IMR-90 (cell line): Measurements from ENCODE around the gene IL11. TPM values are rescaled to one million over a fixed set of nuclear protein-coding genes. Genes with fewer than 3 reads are reported as not detected.

Experiments used
- ATAC-seq: fragments of 200-7000 bp; cut with Tn5 transposase; 2 replicates; pipeline ENCODE4 v1.9.1; 2020; ENCODE audit warnings: low read depth, mild to moderate bottlenecking, moderate library complexity
- BruUV-seq: library from RNA; stranded (reverse); fragments of 400-500 nt; replicated peaks from 2 replicates; lab custom pipeline; 2021; lab: Mats Ljungman, UMichigan
- CTCF ChIA-PET: fragments of 300-600 bp; formaldehyde crosslinking; extraction: SDS; loops from one replicate; lab custom pipeline; 2021; ENCODE audit warnings: antibody characterized with exemption; lab: Yijun Ruan, JAX
- POLR2A ChIA-PET: fragments of 300-600 bp; sonication (Branson Sonifier 250); formaldehyde crosslinking; loops from one replicate; lab custom pipeline; 2022; ENCODE audit warnings: antibody characterized with exemption; ENCODE audit not compliant: unreplicated experiment; lab: Charles Lee
- DNase-seq: peaks from one replicate; pipeline ENCODE4 v3.0.0; 2013
- H2AFZ ChIP-seq: replicated peaks from 2 replicates; pipeline ENCODE3; 2013; ENCODE audit warnings: low read length, mild to moderate bottlenecking; ENCODE audit not compliant: poor library complexity
- H2AK5ac ChIP-seq: 2 replicates; pipeline ENCODE4 v1.6.1; 2013; ENCODE audit warnings: low read depth, low read length, inconsistent platforms
- H2AK9ac ChIP-seq: replicated peaks from 2 replicates; pipeline ENCODE3; 2013; ENCODE audit warnings: mild to moderate bottlenecking, low read depth, low read length, moderate library complexity; ENCODE audit not compliant: poor library complexity
- H2BK120ac ChIP-seq: 2 replicates; pipeline ENCODE4 v1.6.1; 2013; ENCODE audit warnings: low read depth, low read length, inconsistent platforms
- H2BK15ac ChIP-seq: 3 replicates; pipeline ENCODE4 v1.6.1; 2013; ENCODE audit warnings: low read depth, low read length, inconsistent platforms
- H2BK20ac ChIP-seq: 2 replicates; pipeline ENCODE4 v1.6.1; 2013; ENCODE audit warnings: low read depth, mild to moderate bottlenecking, inconsistent platforms, low read length, moderate library complexity
- H2BK5ac ChIP-seq: 2 replicates; pipeline ENCODE4 v1.6.1; 2013; ENCODE audit warnings: mild to moderate bottlenecking, low read depth, low read length, inconsistent platforms; ENCODE audit not compliant: poor library complexity, severe bottlenecking
- H3K14ac ChIP-seq: replicated peaks from 2 replicates; pipeline ENCODE4 v1.6.1; 2013; ENCODE audit warnings: low read depth, low read length, inconsistent platforms
- H3K18ac ChIP-seq: 2 replicates; pipeline ENCODE4 v1.6.1; 2013; ENCODE audit warnings: low read depth, low read length, control low read depth
- H3K23ac ChIP-seq: 2 replicates; pipeline ENCODE4 v1.6.1; 2013; ENCODE audit warnings: low read depth, low read length, inconsistent platforms
- H3K27ac ChIP-seq: 2 replicates; pipeline ENCODE4 v1.5.1; 2013; ENCODE audit warnings: mild to moderate bottlenecking, control low read depth, low read length; ENCODE audit not compliant: insufficient read depth
- H3K27me3 ChIP-seq: 2 replicates; pipeline ENCODE4 v1.6.1; 2013; ENCODE audit warnings: low read length; ENCODE audit not compliant: control insufficient read depth, insufficient read depth
- H3K36me3 ChIP-seq: 2 replicates; pipeline ENCODE4 v1.6.1; 2013; ENCODE audit warnings: low read length, mixed read lengths; ENCODE audit not compliant: control insufficient read depth, insufficient read depth
- H3K4ac ChIP-seq: 2 replicates; pipeline ENCODE4 v1.6.1; 2013; ENCODE audit warnings: low read depth, low read length, inconsistent platforms
- H3K4me1 ChIP-seq: 2 replicates; pipeline ENCODE4 v1.6.1; 2013; ENCODE audit warnings: low read length, mixed read lengths; ENCODE audit not compliant: control insufficient read depth, insufficient read depth
- H3K4me2 ChIP-seq: 2 replicates; pipeline ENCODE4 v1.6.1; 2013; ENCODE audit warnings: low read depth, mild to moderate bottlenecking, control low read depth, low read length, moderate library complexity
- H3K4me3 ChIP-seq: 2 replicates; pipeline ENCODE4 v1.5.1; 2013; ENCODE audit warnings: low read depth, mild to moderate bottlenecking, control low read depth, low read length, moderate library complexity; ENCODE audit not compliant: insufficient read depth
- H3K56ac ChIP-seq: 2 replicates; pipeline ENCODE4 v1.6.1; 2013; ENCODE audit warnings: low read length, inconsistent platforms; ENCODE audit not compliant: insufficient read depth; ENCODE audit errors: extremely low read depth
- H3K79me1 ChIP-seq, 2 experiments: 2 replicates each; pipeline ENCODE4 v1.6.1; 2013; ENCODE audit warnings: low read length in 2 of 2, inconsistent platforms in 1 of 2, low read depth in 1 of 2
- H3K9ac ChIP-seq: 2 replicates; pipeline ENCODE4 v1.6.1; 2013; ENCODE audit warnings: low read depth, low read length, control low read depth
- H3K9me1 ChIP-seq: 2 replicates; pipeline ENCODE4 v1.6.1; 2013; ENCODE audit warnings: low read length, inconsistent platforms; ENCODE audit not compliant: insufficient read depth
- H3K9me3 ChIP-seq: 2 replicates; pipeline ENCODE4 v1.6.1; 2013; ENCODE audit warnings: low read length; ENCODE audit not compliant: control insufficient read depth, insufficient read depth
- H4K20me1 ChIP-seq: 2 replicates; pipeline ENCODE4 v1.6.1; 2013; ENCODE audit warnings: low read length, inconsistent platforms; ENCODE audit not compliant: insufficient read depth
- H4K5ac ChIP-seq: 2 replicates; pipeline ENCODE4 v1.6.1; 2013; ENCODE audit warnings: mild to moderate bottlenecking, low read depth, low read length, control low read depth
- H4K8ac ChIP-seq, 2 experiments: 2 replicates each; pipeline ENCODE4 v1.6.1; 2013; ENCODE audit warnings: low read depth in 2 of 2, low read length in 2 of 2, control low read depth in 1 of 2, inconsistent platforms in 1 of 2
- H4K91ac ChIP-seq: 2 replicates; pipeline ENCODE4 v1.6.1; 2013; ENCODE audit warnings: low read depth, low read length, inconsistent platforms; ENCODE audit not compliant: insufficient read depth
- BHLHE40 ChIP-seq: fragments of 150-350 bp; IDR thresholded peaks from 2 replicates; pipeline ENCODE4 v1.6.1; 2016; ENCODE audit warnings: mild to moderate bottlenecking, low read depth, low read length
- CEBPB ChIP-seq: IDR thresholded peaks from 2 replicates; pipeline ENCODE4 v1.6.1; 2012; ENCODE audit warnings: low read depth, low read length, improper control_type of control experiment
- CHD1 ChIP-seq: IDR thresholded peaks from 2 replicates; pipeline ENCODE4 v1.6.1; 2012; ENCODE audit warnings: low read depth, low read length, improper control_type of control experiment
- FOS ChIP-seq: fragments of 150-350 bp; IDR thresholded peaks from 2 replicates; pipeline ENCODE4 v1.6.1; 2016; ENCODE audit warnings: low read depth, low read length
- MAFK ChIP-seq: IDR thresholded peaks from 2 replicates; pipeline ENCODE4 v1.6.1; 2012; ENCODE audit warnings: low read depth, low read length, improper control_type of control experiment
- MAZ ChIP-seq: IDR thresholded peaks from 2 replicates; pipeline ENCODE4 v1.6.1; 2012; ENCODE audit warnings: low read depth, mild to moderate bottlenecking, low read length, improper control_type of control experiment, moderate library complexity, borderline replicate concordance
- MXI1 ChIP-seq: IDR thresholded peaks from 2 replicates; pipeline ENCODE4 v1.6.1; 2012; ENCODE audit warnings: low read depth, mild to moderate bottlenecking, low read length, moderate library complexity, borderline replicate concordance
- NFE2L2 ChIP-seq: fragments of 150-350 bp; IDR thresholded peaks from 2 replicates; pipeline ENCODE4 v1.6.1; 2016; ENCODE audit warnings: low read depth, mild to moderate bottlenecking, low read length
- POLR2A ChIP-seq: IDR thresholded peaks from 2 replicates; pipeline ENCODE4 v1.6.1; 2012; ENCODE audit warnings: mild to moderate bottlenecking, low read depth, low read length
- RAD21 ChIP-seq: IDR thresholded peaks from 2 replicates; pipeline ENCODE4 v1.6.1; 2012; ENCODE audit warnings: low read length, improper control_type of control experiment
- RCOR1 ChIP-seq: IDR thresholded peaks from 2 replicates; pipeline ENCODE4 v1.6.1; 2012; ENCODE audit warnings: mild to moderate bottlenecking, low read length, improper control_type of control experiment; ENCODE audit not compliant: insufficient replicate concordance
- RFX5 ChIP-seq: IDR thresholded peaks from 2 replicates; pipeline ENCODE4 v1.8.0; 2012; ENCODE audit warnings: low read depth, mild to moderate bottlenecking, low read length, moderate library complexity
- WGBS, 2 experiments: methylation state at CpG; one replicate each; pipeline versions ENCODE4 v1.1.5 to v1.1.7; 2013; ENCODE audit warnings: missing lambda C conversion rate in 2 of 2; ENCODE audit not compliant: insufficient read length in 1 of 2; ENCODE audit errors: extremely low coverage in 2 of 2; 5-methylcytosine and 5-hydroxymethylcytosine counted together
- dilution Hi-C: fragments of 300-500 bp; cut with HindIII; formaldehyde crosslinking; loops from one replicate; pipeline ENCODE4 v1.14.3; 2018; ENCODE audit warnings: low sequenced_read_pairs; ENCODE audit not compliant: unreplicated experiment
- in situ Hi-C: fragments of 300-500 bp; cut with MboI; formaldehyde crosslinking; loops from 3 replicates; pipeline ENCODE4 v1.14.3; 2019; ENCODE audit warnings: low sequenced_read_pairs, inconsistent platforms, mixed read lengths
- intact Hi-C: fragments of 100-400 bp; cut with micrococcal nuclease; formaldehyde crosslinking; loops from 2 replicates; pipeline ENCODE4 v1.10.0; 2022
- polyA plus RNA-seq, 3 experiments: library from polyadenylated mRNA; depleted of rRNA; stranded (reverse); fragments of >200 nt; gene quantifications; 2 replicates each; pipeline ENCODE4 v1.2.3, GENCODE V29; 2012; ENCODE audit warnings: low replicate concordance in 1 of 3
- total RNA-seq: library from RNA; depleted of rRNA; stranded (reverse); fragments of >200 nt; gene quantifications from 2 replicates; pipeline ENCODE4 v1.2.3, GENCODE V29; 2012
- TF ChIP-seq, protein P1 (sequence below): conservative IDR thresholded peaks from 2 replicates; pipeline ENCODE4 v1.5.1; 2012; ENCODE audit warnings: mild to moderate bottlenecking, low read depth, low read length, improper control_type of control experiment
- TF ChIP-seq, protein P2 (sequence below): fragments of 150-350 bp; IDR thresholded peaks from 2 replicates; pipeline ENCODE4 v1.6.1; 2016; ENCODE audit warnings: low read depth, mild to moderate bottlenecking, low read length, moderate library complexity, borderline replicate concordance

IL11 gene
- total and polyA plus RNA-seq, 2 of the 4 experiments (the other 2 are of a cell fraction): 14.3 to 33.6 TPM

DNA sequence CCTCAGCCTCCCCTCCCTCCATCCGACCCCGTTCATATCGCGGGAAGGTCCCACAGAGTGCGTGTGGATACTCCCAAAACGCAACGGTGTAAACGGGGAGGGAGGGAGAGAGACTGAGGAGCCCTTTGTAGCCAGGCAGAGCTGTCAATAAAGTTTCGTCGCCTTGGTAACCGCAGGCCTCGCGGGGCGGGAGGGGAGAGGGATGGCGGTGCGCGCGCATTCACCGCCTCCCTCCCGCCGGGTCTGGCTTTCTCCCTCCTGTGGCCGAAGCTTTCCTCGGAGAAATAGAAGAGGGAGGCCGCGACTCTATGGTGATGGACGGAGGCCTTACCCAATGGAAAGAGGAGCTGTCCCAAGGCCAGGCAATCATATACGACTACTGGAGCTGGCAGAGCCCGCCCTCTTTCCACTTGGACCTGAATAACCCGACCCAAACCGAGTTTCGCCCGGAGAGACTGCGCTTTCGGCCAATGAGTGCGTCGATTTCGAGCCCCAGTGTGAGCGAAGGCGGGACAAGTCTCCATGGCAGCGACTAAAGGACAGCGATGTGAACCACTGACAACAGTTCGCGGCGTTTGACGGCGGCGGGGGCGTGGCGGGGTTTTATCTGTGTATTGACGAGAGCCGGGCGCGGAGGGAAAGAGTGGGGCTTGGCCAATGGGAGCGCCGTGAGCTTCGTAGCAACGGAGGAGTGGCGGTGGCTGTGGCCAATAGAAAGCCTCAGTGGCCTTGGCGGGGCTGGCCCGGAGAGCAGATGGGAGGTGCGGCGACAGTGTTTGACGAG, 31.0 kb downstream of the IL11 start, which contains the start of gene KMT5C:
TSS of gene KMT5C (plus strand) at position 772 of the 784 bp plus-strand sequence. CDS start 2,061 bp downstream, outside the sequence.
- in situ Hi-C loops: no loop called here
- dilution Hi-C loops: no loop called here
- intact Hi-C loops: no loop called here
- peak; percentile 53; the same call in 1 of the 2 replicates for TF ChIP-seq FOS
- TF ChIP-seq CHD1: no peak
- TF ChIP-seq MAZ: peak; percentile 98
- TF ChIP-seq CEBPB: no peak
- TF ChIP-seq, protein P1, sequence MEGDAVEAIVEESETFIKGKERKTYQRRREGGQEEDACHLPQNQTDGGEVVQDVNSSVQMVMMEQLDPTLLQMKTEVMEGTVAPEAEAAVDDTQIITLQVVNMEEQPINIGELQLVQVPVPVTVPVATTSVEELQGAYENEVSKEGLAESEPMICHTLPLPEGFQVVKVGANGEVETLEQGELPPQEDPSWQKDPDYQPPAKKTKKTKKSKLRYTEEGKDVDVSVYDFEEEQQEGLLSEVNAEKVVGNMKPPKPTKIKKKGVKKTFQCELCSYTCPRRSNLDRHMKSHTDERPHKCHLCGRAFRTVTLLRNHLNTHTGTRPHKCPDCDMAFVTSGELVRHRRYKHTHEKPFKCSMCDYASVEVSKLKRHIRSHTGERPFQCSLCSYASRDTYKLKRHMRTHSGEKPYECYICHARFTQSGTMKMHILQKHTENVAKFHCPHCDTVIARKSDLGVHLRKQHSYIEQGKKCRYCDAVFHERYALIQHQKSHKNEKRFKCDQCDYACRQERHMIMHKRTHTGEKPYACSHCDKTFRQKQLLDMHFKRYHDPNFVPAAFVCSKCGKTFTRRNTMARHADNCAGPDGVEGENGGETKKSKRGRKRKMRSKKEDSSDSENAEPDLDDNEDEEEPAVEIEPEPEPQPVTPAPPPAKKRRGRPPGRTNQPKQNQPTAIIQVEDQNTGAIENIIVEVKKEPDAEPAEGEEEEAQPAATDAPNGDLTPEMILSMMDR: peak; percentile 55
- peak; percentile 21; the same call in 1 of the 2 replicates for TF ChIP-seq RAD21
- no peak for TF ChIP-seq NFE2L2
- no peak for TF ChIP-seq RCOR1
- TF ChIP-seq, protein P2, sequence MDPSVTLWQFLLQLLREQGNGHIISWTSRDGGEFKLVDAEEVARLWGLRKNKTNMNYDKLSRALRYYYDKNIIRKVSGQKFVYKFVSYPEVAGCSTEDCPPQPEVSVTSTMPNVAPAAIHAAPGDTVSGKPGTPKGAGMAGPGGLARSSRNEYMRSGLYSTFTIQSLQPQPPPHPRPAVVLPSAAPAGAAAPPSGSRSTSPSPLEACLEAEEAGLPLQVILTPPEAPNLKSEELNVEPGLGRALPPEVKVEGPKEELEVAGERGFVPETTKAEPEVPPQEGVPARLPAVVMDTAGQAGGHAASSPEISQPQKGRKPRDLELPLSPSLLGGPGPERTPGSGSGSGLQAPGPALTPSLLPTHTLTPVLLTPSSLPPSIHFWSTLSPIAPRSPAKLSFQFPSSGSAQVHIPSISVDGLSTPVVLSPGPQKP: no peak
- no peak for TF ChIP-seq MAFK
- TF ChIP-seq MXI1: 0 out of 2 replicates have a peak, but pooled peaks have one; percentile 36
- TF ChIP-seq BHLHE40: no peak
- TF ChIP-seq RFX5: no peak
- TF ChIP-seq POLR2A: peak; percentile 59; the same call in 1 of the 2 replicates

More for the DNA sequence above, 31.0 kb downstream of the IL11 start, which contains the start of gene KMT5C:
- peak within 1 kb of the TSS; percentile 57 for H4K91ac ChIP-seq
- peaks cover 7% of the 10 kb centered on the region; the same call in 1 of the 2 replicates for H3K36me3 ChIP-seq
- peaks cover 6% of the 10 kb centered on the region for H4K20me1 ChIP-seq
- CTCF ChIA-PET: interaction anchor here (0.6 to 1.5 kb wide), 5 partner anchors 8 to 175 kb away, joined by 3 to 11 read pairs (median 5); partner anchors contain the start of gene TMEM238
- POLR2A ChIA-PET: interaction anchor here (0.6 kb wide), 1 partner anchor 18 kb away, joined by 4 read pairs; no protein-coding TSS in a partner anchor
- peak within 1 kb of the TSS; percentile 87 for H3K4me3 ChIP-seq
- peak within 1 kb of the TSS; percentile 95 for H3K4me2 ChIP-seq
- 0 out of 2 replicates have a peak within 1 kb of the TSS, but pooled peaks have one; percentile 15 for H2BK20ac ChIP-seq
- peak within 1 kb of the TSS; percentile 92 for H3K9ac ChIP-seq
- peak within 1 kb of the TSS; percentile 79 for H2AK5ac ChIP-seq
- peak within 1 kb of the TSS; percentile 33; the same call in 1 of the 2 replicates for H3K23ac ChIP-seq
- H3K4ac ChIP-seq: peak within 1 kb of the TSS; percentile 76
- peak within 1 kb of the TSS; percentile 37; the same call in 1 of the 3 replicates for H2BK15ac ChIP-seq
- H3K56ac ChIP-seq: peak within 1 kb of the TSS; percentile 35; the same call in 1 of the 2 replicates
- BruUV-seq: no TSS peak
- H3K14ac ChIP-seq: peak within 1 kb of the TSS; percentile 69
- peak; percentile 100 for DNase-seq
- H3K9me1 ChIP-seq: peaks cover 10% of the 10 kb centered on the region; the same call in 1 of the 2 replicates
- H3K79me1 ChIP-seq: peaks cover 4 to 17% of the 10 kb centered on the region in 2 experiments; a peak in 3 of 4 replicates
- peak within 1 kb of the TSS; percentile 77 for H2BK5ac ChIP-seq
- 0% methylated on average over 13 of the region's 63 CpGs; no CpG with 5 or more reads in 1 of the 2 experiments for WGBS, 2 experiments
- H2AFZ ChIP-seq: peak within 1 kb of the TSS; percentile 95
- peak within 1 kb of the TSS; percentile 97 for H2AK9ac ChIP-seq
- ATAC-seq: peak; percentile 93
- peak within 1 kb of the TSS; percentile 44 for H4K5ac ChIP-seq
- H3K27ac ChIP-seq: peak within 1 kb of the TSS; percentile 88
- H3K27me3 ChIP-seq: no peaks in the 10 kb centered on the region
- peak within 1 kb of the TSS; percentile 39 for H3K18ac ChIP-seq
- peak within 1 kb of the TSS; percentile 75 for H2BK120ac ChIP-seq
- H3K4me1 ChIP-seq: peaks cover 9% of the 10 kb centered on the region
- no peaks in the 10 kb centered on the region for H3K9me3 ChIP-seq
- peak within 1 kb of the TSS; percentile 11 to 92; a peak in 3 of 4 replicates for H4K8ac ChIP-seq
